GM19240 (cell line): ENCODE measurements around the gene GATA2.

Source experiments
- DNase-seq: peaks from one replicate; pipeline ENCODE4 v3.0.0; 2011; ENCODE audit warnings: low spot score; ENCODE audit not compliant: insufficient read length

Gene GATA2

DNA sequence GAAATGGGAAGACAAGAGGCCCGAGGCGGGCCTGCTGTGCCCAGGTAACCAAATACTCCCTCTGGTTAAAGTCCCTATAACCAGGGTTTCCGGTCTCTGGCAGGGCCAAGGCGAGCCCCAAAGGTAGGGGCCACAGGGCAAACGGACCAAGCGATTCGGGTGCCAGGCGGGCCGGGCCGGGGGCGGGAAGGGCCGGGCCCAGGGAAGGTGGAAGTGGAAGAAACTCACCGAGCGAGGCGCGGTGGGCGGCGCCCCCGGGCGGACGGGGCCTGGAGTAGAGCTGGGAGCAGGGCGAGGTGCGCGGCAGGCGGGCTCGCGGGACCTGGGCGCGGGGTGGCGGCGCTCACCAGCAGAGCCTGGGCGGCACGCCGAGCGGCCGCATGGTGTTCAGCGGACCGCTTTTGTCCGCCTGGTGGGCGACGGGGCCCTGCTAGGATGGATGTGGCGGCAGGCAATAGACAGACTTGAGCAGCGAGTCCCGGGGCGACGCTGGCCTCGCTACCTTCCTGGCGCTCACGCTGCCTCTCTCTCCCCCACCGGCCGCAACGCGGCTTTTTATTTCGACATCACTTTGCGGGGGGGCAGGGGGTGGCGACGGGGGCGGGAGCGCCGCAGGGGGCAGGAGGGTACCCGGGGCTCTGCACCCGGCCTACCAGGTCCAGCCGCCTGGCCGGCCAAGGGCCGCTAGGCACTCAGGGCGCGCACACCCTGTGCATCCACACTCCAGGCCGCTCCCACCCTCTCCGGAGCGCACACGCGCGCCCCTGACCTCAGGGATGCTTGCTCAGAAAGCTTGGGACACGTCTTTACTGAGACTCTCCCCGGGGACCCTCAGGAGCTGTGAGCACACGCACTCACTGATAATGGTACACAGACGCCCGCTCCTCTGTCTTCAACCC is at the start of gene GATA2:
GATA2 (minus strand) TSS at position 531 of the 899 bp plus-strand sequence. CDS start 6,170 bp downstream, outside the sequence.
- DNase-seq = no peak

DNA sequence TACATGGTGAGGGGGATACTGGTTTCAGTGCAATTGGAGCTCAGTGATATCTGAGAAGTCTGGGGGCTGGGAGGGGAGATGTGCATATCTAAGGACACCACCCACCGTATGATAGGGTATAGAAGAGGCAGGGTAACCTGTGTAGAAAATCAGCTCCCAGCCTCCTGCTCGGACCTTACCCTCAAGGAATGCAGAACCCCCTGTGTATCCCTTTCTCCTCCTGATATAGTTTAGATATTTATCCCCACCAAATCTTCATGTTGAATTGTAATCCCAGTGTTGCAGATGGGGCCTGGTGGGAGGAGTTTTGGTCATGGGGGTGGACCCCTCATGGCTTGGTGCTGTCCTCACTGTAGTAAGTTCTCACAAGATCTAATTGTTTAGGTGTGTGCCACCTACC is 48.2 kb upstream of the GATA2 start:
- DNase-seq = no peak

DNA sequence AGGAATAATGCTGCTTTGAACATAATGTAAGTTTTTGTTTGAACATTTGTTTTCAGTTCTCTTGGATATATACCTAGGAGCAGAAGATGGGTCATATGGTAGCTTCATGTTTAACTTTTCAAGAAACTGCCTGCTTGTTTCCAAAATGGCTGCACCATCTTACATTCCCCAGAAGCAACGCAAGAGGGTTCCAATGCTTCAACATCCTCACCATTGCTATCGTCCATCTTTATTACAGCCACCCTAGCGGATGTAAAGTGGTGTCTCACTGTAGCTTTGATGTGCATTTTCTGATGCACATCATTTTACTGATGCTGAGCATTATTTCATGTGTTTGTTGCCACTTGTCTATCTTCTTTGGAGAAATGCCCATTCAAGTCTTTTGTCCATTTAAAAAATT is 46.4 kb upstream of the GATA2 start:
- no peak for DNase-seq

DNA sequence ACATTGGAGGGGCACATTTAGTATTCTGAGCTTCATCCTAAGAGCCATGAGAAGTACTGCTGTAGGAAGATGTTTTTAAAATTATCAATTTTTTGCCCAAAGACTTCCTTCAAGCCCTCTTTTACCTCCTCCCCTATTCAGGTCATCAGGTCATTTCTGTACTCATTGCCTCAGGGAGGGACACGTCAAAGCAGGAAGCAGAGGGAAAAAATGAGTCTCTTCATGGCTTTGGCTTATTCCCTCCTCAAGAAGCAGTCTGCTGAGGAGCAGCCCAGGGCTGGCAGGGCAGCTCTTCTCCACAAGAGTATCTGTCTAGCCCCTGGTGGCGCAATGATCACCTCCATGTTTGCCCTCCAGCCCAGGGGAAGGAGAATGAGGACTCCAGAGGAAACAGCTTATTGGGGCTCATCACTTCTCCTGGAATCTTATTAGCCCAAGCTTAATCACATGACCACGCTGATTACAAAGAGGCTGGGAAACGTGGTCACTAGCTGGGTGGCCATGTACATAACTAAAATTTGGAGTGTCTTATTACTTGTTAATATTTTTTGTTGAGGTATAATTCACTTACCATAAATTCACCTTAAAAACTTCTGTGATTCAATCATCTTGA is 44.2 kb upstream of the GATA2 start:
- no peak for DNase-seq

DNA sequence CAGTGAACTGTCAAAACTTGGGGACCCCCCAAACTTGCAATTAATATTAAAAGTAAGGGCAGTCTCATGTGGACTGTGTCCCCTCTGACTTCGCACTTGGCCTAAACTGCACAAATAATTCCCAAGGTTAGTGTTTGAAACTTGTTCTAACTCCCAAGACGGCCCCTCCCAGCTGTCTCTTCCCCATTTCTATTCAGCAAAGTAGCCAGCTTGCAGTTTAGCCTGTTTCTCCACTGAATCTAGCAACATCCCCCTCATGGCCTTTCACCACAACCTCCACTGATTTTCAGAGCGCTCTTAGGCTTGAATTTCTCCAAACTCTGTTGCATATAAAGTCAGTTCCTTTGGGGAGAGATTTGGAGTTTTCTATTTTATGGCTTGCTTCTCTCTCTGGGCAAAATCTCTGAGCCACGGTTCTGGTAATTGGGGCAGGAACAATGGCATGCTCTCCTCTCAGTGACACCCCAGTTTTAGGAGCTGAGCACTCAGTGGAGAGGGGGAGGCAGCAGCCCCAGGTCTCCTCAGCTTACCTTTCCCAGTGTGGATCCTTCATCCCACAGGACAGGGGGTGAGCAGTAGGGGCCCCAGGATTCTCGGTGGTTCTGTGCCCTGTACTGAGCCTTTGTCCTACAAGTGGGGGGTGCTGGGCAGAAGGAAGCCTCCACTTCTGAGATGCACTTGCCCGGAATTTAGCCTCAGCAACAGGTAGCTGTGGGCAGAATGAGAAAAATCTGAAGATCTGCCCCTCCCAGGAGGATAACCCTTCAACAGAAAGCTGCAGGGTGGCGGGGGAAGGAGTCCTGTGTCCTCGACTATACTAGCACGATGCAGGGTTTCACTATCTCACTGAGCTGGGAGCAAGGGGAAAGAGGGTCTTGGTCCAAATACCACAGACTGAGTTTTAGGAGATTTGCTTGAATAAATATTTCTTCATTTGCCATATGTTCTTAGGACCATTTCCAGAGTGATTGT is 39.3 kb upstream of the GATA2 start:
- no peak for DNase-seq

DNA sequence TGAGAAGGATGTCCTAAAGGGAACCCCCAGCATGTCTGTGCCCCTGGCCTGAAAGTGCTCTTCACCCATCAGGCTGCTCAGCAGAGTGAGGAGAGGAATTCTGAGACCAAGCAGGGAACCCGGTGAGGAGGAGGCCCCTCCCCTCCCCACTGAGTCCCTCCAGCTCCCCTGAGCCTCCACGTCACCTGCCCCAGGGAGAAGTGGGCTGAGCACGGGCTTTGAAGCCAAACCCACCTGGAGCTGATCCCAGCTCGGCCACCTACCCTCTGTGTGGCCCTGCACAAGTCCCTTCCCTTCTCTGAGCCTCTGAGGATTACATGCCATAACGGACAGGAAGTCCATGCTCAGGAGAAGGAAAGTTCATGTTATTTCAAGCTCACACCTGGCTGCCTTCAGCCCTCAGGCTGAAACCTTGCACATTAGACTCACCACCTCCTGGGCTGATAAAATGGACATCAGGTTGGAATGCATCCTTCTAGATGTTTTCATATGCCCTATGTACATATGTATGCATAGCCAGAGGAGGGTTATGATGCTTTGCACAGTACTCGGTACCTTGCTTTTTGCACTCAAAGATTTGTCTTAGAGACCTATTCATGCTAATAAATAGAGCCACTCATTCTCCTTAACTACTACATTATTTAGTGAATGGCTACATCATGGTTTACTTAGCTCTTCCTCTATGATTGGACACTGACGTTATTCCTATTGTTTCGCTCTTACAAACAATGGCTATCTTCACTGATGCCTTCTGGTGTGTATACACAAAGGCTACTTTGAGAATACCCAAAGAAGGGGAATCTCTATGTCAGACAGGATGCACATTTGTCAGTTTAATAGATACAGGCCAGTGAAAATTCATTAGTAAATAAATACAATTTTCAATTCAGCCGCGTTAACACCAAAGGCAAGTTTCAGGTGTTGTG is 31.6 kb upstream of the GATA2 start:
- no peak for DNase-seq

DNA sequence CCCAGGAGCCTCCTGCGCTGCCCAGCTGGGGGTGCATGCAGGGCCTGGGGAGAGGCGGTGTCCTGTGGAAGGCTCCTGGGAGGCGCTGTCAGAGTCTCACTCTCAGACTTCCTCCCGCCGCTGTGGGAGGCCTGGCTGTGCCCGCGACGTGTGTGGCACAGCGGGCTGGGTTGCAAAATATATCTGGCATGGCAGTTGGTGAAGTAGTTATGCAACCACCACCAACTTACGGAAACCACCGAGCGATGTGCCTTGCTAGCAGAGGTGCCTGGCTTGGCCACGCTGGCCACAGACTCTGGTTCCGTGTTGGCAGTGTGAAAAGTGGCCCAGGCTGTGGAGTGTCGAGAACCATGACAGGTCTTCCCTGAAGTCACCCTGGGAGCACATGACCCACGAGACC is 30.6 kb upstream of the GATA2 start:
- no peak for DNase-seq

DNA sequence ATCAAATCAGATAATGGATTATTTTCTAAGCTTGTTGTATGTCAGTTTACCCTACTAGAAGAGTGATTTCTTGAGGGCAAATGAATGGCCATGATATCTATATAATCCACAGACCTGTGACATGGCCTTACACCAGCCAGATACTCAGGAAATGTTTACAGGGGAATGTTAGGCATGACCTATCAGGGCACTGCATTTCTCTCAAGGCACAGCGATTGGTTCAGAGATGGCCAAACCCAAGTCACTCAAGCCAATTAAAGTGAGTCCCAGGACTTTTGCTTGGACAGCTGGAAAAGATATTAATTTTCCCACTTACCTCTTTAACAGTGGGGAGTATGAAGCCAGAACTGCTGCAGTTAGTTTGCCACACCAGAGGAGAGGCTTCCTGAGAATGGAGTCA is 28.7 kb upstream of the GATA2 start:
- no peak for DNase-seq

DNA sequence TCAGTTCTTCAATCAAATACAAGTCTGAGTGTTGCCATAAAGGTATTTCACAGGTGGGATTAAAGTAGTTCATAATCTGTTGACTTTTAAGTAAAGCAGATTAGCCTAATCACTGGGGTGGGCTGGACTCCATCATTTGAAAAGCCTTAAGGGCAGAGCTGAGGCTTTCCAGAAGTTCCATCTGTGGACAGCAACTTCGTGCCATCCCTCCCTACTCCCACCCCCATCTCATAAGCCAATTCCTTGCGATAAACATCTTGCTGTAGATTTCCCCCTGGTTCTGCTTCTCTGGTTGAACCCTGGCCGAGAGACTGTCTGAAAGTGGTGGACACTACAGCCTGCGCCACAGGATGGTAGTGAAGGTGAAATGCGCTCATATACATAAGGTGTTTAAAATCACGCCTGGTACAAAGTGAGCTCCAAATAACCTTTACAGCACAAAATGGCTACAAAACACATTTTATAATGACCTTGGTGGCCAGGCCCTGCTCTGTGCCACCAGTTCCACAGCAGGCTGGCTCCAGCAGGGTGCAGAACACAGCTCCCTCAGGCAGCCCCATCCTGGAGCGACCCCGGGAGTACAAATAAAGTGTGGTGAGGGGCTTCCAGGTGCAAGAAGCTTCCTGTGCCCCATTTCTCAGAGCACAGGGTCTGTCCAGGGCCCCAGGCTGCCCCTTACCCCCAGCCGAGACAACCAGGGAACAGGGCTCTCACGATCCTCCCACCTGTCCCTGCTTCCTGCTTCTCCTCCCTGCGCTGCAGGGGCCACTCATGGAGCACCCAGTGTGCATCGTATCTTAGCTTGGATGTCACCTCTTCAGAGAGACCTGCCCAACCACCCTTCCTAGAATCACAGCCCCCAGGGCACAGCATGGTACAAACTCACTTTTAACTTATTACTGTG is 25.8 kb upstream of the GATA2 start:
- DNase-seq = no peak

DNA sequence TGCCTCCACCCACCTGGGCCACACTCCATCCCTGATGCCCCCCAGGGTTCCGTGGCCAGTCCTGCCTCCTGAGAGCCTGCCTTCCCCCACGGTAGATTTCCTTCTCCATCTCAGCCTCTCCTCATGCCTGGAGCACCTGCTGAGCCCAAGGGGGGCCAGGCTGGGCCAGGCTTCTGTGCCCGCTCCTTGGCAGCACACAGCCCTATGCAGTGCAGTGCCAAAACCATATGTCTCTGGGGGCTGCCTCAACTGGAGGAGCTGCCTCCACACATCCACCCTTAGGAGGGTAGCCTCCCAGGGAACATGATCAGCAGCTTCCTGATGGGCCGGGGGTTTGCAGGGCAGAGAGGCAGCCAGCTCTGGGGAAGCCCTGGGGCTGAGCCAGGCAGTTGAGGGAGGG is 24.6 kb upstream of the GATA2 start:
- no peak for DNase-seq

DNA sequence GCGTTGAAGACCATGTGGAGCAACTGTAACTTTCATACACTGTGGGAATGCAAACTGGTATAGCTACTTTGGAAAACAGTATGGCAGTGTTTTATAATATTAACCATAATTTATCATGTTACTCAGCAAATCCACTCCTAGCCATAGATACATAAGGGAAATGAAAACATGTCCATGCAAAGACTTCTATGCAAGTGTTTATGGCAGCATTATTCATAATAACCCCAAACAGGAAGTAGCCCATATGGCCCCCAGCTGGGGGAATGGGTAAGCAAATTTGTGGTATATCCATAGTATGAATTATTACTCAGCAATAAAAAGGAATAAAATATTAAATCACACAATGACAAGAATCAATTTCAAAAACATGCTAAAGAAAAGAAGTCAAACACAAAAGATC is 23.0 kb upstream of the GATA2 start:
- DNase-seq = no peak

DNA sequence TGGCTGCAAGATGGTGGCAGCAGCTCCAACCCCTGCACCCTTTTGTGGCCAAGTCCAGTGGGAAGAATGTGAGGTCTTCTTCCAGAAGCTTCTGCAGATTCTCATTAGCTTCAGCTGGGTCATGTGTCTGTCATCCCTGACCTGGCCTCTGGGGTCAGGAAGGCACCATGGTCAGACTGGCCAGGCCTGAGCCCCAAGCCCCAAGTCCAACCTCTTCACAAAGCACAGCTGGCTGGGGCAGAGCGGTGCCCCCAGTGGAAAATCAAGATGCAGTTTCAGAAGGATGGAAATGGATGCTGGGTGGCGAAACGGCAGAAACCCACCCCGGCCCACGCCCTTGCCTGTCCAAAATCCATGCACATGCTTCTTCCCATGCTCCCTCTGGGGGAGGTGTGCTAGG is 15.9 kb upstream of the GATA2 start:
- no peak for DNase-seq

DNA sequence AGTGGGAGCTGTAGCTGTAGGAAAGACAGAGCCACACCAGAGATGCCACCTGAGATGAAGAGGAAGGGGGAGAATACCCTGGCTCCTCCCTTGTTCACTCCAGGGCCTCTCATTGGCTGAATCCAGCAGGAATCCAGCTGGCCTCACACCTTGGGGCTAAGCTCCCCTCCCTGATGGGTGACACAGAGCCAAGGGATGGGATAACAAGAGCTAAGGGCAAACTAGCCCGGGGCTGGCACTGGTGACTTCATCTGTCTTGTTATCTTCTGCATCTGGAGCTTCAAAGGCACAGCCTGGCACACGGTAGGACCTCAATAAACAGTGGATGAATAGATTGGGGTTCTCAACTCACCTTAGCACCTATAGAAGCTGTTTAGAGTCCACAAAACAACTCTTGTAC is 13.8 kb upstream of the GATA2 start:
- no peak for DNase-seq

DNA sequence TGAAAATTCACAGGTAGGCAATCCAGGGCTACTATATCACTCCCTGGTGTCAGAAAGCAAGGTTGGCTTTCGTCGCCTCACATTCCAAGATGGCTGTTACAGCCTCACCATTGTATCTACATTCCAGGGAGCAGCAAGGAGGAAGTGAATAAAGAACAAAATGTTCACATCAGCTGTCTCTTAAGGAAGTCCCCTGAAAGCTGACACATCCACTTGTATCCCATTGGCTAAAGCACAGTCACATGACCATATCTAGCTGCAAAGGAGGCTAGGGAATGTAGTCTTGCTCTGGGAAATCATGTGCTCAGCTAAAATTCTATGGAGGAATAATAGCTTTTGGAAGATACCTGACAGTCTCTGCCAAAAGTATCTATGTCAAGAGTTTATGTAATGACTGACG is 12.8 kb upstream of the GATA2 start:
- no peak for DNase-seq

DNA sequence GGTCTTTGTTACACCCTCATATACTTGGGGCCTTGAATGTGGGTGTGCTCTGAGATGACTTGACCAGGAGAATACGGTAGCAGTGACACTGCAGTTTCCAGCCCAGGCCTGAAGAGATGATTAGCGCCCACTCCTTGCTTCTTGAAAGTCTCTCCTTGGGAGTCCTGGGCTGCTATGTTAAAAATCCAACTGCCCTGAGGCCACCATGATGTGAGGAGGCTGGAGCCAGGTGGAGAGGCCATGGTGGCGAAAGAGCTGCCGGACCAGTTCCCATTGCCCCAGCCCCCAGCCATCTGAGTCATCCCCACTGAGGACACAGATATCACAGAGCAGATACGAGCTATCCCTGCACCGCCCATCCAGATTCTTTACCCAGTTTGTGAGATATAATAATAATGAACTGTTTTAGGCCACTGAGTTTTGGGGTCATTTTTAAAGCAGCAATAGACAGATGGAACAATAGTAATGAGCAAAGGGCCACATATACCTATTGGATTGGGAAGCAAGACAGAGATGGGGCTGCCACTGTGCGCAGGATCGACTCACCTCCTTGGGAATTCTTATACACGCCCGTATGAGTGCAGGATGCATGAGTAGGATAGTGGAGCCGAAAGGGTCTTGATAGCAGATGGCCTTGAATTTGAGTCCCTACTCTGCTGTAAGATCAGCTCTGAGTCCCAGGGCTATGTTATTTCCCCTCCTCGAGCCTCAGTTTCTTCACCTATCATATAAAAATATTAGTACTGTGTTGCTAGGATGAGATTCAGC is 12.1 kb upstream of the GATA2 start:
- DNase-seq = no peak

DNA sequence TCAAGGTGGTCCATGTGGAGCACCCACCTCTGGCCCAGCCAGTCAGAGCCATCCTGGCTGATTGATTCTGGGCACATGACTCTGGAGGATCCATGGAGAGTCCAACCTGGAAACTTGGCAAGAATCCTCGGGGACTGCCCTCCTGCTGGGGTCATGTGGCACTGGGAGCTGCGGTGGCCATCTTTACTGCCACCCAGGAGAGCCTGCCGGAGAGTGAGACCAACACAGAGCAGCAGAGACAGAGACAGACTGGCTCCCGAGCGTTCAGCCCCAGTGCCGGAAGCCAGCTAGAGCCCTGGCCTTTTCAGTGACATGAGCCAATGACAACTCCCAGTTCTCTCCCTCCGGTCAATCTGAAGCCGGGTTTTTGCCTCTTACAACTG is 11.5 kb upstream of the GATA2 start:
- DNase-seq = no peak

DNA sequence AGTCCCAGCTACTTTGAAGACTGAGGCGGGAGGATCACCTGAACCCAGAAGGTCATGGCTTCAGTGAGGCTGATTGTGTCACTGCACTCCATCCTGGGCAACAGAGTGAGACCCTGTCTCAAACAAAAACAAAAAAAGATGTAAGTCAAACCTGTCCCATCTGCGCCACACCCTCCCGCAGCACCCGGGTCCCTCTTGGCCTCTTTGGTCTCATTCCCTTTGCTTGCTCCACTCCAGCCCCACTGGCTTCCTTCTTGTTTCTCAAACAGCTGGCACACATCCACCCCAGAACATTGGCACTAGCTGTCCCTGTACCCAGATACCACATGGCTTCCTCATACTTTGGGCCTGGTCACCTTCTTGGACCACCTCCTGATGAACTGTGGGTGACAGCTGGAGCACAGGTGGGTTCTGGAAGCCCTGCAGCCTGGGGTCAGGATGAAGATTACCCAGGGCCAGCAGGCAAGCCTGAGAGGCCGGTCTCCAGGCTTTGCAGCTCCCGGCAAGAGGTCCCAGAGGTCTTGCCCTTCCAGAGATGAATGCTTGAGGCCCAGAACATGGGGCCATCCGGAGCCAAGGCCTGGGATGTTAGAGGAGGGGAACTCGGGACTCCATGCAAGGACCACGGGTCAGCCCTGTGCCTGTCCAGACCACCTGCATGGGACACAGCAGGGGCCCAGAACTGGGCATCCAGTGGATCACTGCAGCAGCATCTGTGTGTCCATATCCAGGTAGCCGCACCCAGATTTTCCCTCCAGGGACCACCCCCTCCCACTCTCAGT is 10.9 kb upstream of the GATA2 start:
- no peak for DNase-seq

DNA sequence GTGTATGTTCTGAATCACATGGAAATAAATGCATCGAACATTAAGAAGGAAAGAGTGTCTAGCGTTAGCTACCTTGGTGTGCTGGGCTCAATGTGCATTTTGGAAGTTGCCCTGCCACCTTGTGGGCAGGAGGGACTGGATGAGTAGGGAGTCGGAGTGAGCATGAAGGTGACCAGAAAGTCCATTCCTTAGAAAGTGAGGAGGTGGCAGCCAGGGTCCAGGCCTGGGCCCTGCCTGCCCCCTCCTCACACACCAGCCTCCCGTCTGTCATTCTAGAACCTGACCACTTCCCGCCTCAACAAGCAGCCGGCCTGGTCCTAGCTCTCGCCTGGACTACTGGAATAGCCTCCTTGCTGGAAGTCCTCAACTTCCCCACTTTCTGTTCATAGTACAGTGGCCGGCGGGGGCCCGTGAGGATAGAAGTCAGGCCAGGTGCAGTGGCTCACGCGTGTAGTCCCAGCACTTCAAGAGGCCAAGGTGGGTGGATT is 10.2 kb upstream of the GATA2 start:
- DNase-seq = no peak
